K562 (cell line): Measurements from ENCODE around the gene FBXL13. TPM values are rescaled to one million over a fixed set of nuclear protein-coding genes. Genes with fewer than 3 reads are reported as not detected.

Source experiments
- CBFA2T2 ChIP-seq: fragments of 450-650 bp; conservative IDR thresholded peaks from 2 replicates; pipeline ENCODE4 v1.6.1; 2017; ENCODE audit warnings: mild to moderate bottlenecking
- CBFA2T3 ChIP-seq: fragments of 450-650 bp; IDR thresholded peaks from 2 replicates; pipeline ENCODE4 v1.6.1; 2017
- DPF2 ChIP-seq: fragments of 450-650 bp; IDR thresholded peaks from 2 replicates; pipeline ENCODE4 v1.6.1; 2016
- ELF1 ChIP-seq: fragments of 200-800 bp; sonication (Bioruptor generic); IDR thresholded peaks from 2 replicates; pipeline ENCODE4 v1.6.1; 2016; ENCODE audit warnings: missing genetic modification characterization, missing compliant biosample characterization
- ETV5 ChIP-seq: sonication (generic); formaldehyde crosslinking; IDR thresholded peaks from 2 replicates; pipeline ENCODE4 v1.4.0; 2020; ENCODE audit warnings: low read depth, mild to moderate bottlenecking, missing genetic modification reagents
- EZH2 ChIP-seq: IDR thresholded peaks from 2 replicates; pipeline ENCODE4 v1.6.1; 2012; ENCODE audit warnings: low read depth, mild to moderate bottlenecking, inconsistent platforms, low read length, borderline replicate concordance
- HIVEP1 ChIP-seq: fragments of 250-450 bp; sonication (Bioruptor Pico); IDR thresholded peaks from 2 replicates; pipeline ENCODE4 v1.4.0; 2020; ENCODE audit warnings: mild to moderate bottlenecking
- HNRNPK ChIP-seq: fragments of 200-400 bp; formaldehyde crosslinking; IDR thresholded peaks from one replicate; pipeline ENCODE4 v1.6.1; 2018; ENCODE audit warnings: mild to moderate bottlenecking, low read depth, low read length; ENCODE audit not compliant: poor library complexity, severe bottlenecking
- JUND ChIP-seq, 2 experiments: IDR thresholded peaks; 2 replicates in 1 of 2; 3 replicates in 1 of 2; pipeline ENCODE4 v1.6.1; 2011; ENCODE audit warnings: borderline replicate concordance in 2 of 2, low read depth in 2 of 2, low read length in 2 of 2, improper control_type of control experiment in 1 of 2, missing biosample characterization in 1 of 2, missing genetic modification characterization in 1 of 2, missing genetic modification reagents in 1 of 2
- MEIS2 ChIP-seq: fragments of 450-650 bp; IDR thresholded peaks from 2 replicates; pipeline ENCODE4 v1.6.1; 2014; ENCODE audit warnings: mild to moderate bottlenecking; ENCODE audit not compliant: partially characterized antibody
- NCOA1 ChIP-seq: fragments of 450-650 bp; IDR thresholded peaks from 2 replicates; pipeline ENCODE4 v1.6.1; 2016; ENCODE audit warnings: low read depth
- NCOR1 ChIP-seq: fragments of 450-650 bp; IDR thresholded peaks from 2 replicates; pipeline ENCODE4 v1.6.1; 2016; ENCODE audit warnings: mild to moderate bottlenecking, moderate library complexity
- PCBP2 ChIP-seq: fragments of 200-400 bp; formaldehyde crosslinking; IDR thresholded peaks from 2 replicates; pipeline ENCODE4 v1.6.1; 2018; ENCODE audit warnings: low read length, low read depth, mild to moderate bottlenecking, moderate library complexity; ENCODE audit not compliant: poor library complexity, severe bottlenecking
- SAFB ChIP-seq: fragments of 200-400 bp; formaldehyde crosslinking; IDR thresholded peaks from 2 replicates; pipeline ENCODE4 v1.6.1; 2017; ENCODE audit warnings: low read depth, low read length, borderline replicate concordance
- STAT6 ChIP-seq: sonication (generic); formaldehyde crosslinking; IDR thresholded peaks from 2 replicates; pipeline ENCODE4 v1.8.1; 2023; ENCODE audit warnings: mild to moderate bottlenecking, missing genetic modification reagents
- TARDBP ChIP-seq: fragments of 450-650 bp; IDR thresholded peaks from 2 replicates; pipeline ENCODE4 v1.6.1; 2016
- TEAD4 ChIP-seq, 2 experiments: sonication (generic) in 1 of 2; formaldehyde crosslinking in 1 of 2; IDR thresholded peaks; 2 replicates each; pipeline versions ENCODE4 v1.6.1 to v1.8.0; 2012 to 2022; ENCODE audit warnings: borderline replicate concordance in 1 of 2, inconsistent platforms in 1 of 2, low read length in 1 of 2, mild to moderate bottlenecking in 1 of 2, missing genetic modification reagents in 1 of 2
- ZBED1 ChIP-seq: IDR thresholded peaks from 2 replicates; pipeline ENCODE4 v1.6.1; 2014
- ZBTB17 ChIP-seq: fragments of 450-650 bp; formaldehyde crosslinking; IDR thresholded peaks from 2 replicates; pipeline ENCODE4 v1.4.0; 2020; ENCODE audit warnings: mild to moderate bottlenecking
- ZNF431 ChIP-seq: sonication (generic); formaldehyde crosslinking; IDR thresholded peaks from 2 replicates; pipeline ENCODE4 v1.8.0; 2022; ENCODE audit warnings: mild to moderate bottlenecking, missing genetic modification reagents
- ZNF436 ChIP-seq: fragments of 250-450, 450-650 bp; sonication (Bioruptor Pico); formaldehyde crosslinking; IDR thresholded peaks from 2 replicates; pipeline ENCODE4 v1.7.0; 2020; ENCODE audit warnings: mild to moderate bottlenecking
- ZNF511 ChIP-seq: sonication (generic); formaldehyde crosslinking; IDR thresholded peaks from 2 replicates; pipeline ENCODE4 v1.8.0; 2022; ENCODE audit warnings: mild to moderate bottlenecking, missing genetic modification reagents
- ZNF589 ChIP-seq: fragments of 200-800 bp; sonication (Bioruptor generic); IDR thresholded peaks from 2 replicates; pipeline ENCODE4 v1.6.1; 2016; ENCODE audit warnings: low read depth, missing genetic modification characterization, missing compliant biosample characterization
- ZNF644 ChIP-seq: fragments of 200-800 bp; sonication (Bioruptor generic); IDR thresholded peaks from 2 replicates; pipeline ENCODE4 v1.6.1; 2016; ENCODE audit warnings: low read depth, missing genetic modification characterization, missing compliant biosample characterization
- ZSCAN32 ChIP-seq: fragments of 450-650 bp; formaldehyde crosslinking; IDR thresholded peaks from 2 replicates; pipeline ENCODE4 v1.4.0; 2020; ENCODE audit warnings: mild to moderate bottlenecking, moderate library complexity
- polyA plus RNA-seq, 8 experiments: library from polyadenylated mRNA; depleted of rRNA in 4 of 8; stranded (reverse) in 5 of 8; unstranded in 3 of 8; fragments of >200 nt; fragmentation: Nextera tagmentation in 2 of 8; fragmentation: Illumina TruSeq in 1 of 8; extraction: Ambion mirVana in 2 of 8; extraction: Trizol in 1 of 8; gene quantifications; 2 replicates each; pipeline versions ENCODE4 v1.2.1 to v1.2.3, GENCODE V29; 2011 to 2014; ENCODE audit warnings: inconsistent platforms in 1 of 8, missing spikeins in 1 of 8
- total RNA-seq, 7 experiments: library from RNA; depleted of rRNA in 6 of 7; stranded (reverse); fragments of >200 nt in 6 of 7; fragmentation: Illumina TruSeq in 2 of 7; extraction: Trizol in 2 of 7; gene quantifications; 2 replicates each; pipeline versions ENCODE4 v1.2.1 to v1.2.3, GENCODE V29; 2011 to 2021; ENCODE audit warnings: low replicate concordance in 1 of 7

The FBXL13 gene
- total and polyA plus RNA-seq, 9 of the 15 experiments (the other 6 are each of a cell fraction or from before 2014, with no cell fraction given): 16.3 to 55.0 (median 25.4) TPM

GRCh38 chr7:103025341-103025740 lies 49.3 kb downstream of the FBXL13 start (continued):
- TF ChIP-seq MEIS2: peak; percentile 54
- 0 out of 2 replicates have a peak, but pooled peaks have one; percentile 42 for TF ChIP-seq NCOA1
- peak; percentile 71 for TF ChIP-seq CBFA2T2
- no peak for TF ChIP-seq EZH2
- no peak for TF ChIP-seq HIVEP1 (CRISPR knock-in tag)
- peak; percentile 76 for TF ChIP-seq NCOR1
- peak; percentile 96 for TF ChIP-seq TEAD4 (IDR thresholded peaks at IDR 0.05; ENCODE audit: low read length)
- no peak for TF ChIP-seq TEAD4 (CRISPR knock-in tag; IDR thresholded peaks at IDR 0.05; ENCODE audit: borderline replicate concordance)
- TF ChIP-seq ZNF511 (CRISPR knock-in tag): no peak
- no peak for TF ChIP-seq ZBED1
- TF ChIP-seq CBFA2T3: peak; percentile 89
- TF ChIP-seq DPF2: peak; percentile 90
- no peak for TF ChIP-seq PCBP2
- TF ChIP-seq ZNF644 (tag): peak; percentile 57; the same call in 1 of the 2 replicates
- peak; percentile 57; the same call in 1 of the 2 replicates for TF ChIP-seq JUND (IDR thresholded peaks at IDR 0.05; ENCODE audit: borderline replicate concordance, low read depth, low read length)
- TF ChIP-seq JUND (tag; IDR thresholded peaks at IDR 0.05; ENCODE audit: borderline replicate concordance, low read depth, low read length): peak; percentile 57; the same call in 1 of the 3 replicates
- TF ChIP-seq STAT6 (CRISPR knock-in tag): no peak
- no peak for TF ChIP-seq ZNF431 (CRISPR knock-in tag)
- TF ChIP-seq ZNF436: no peak
- peak; percentile 75; the same call in 1 of the 2 replicates for TF ChIP-seq ZNF589 (CRISPR knock-in tag)
- TF ChIP-seq ZSCAN32: no peak
- TF ChIP-seq ETV5: 0 out of 2 replicates have a peak, but pooled peaks have one; percentile 28
- no peak for TF ChIP-seq HNRNPK
- peak; percentile 65; the same call in 1 of the 2 replicates for TF ChIP-seq ELF1 (tag)
- TF ChIP-seq TARDBP: no peak
- no peak for TF ChIP-seq SAFB
- no peak for TF ChIP-seq ZBTB17 (CRISPR knock-in tag)
